Measurements from ENCODE around the gene DHX36. TPM values are rescaled to one million over a fixed set of nuclear protein-coding genes. Genes with fewer than 3 reads are reported as not detected.

The DHX36 gene
- total RNA-seq, 1 donor from 2014 or later: 49.7 TPM

GRCh38 chr3:154235330-154235729, 89.0 kb downstream of the DHX36 start:
- TF ChIP-seq CTCF (conservative IDR thresholded peaks at IDR 0.05; ENCODE audit: low read depth, low read length): no peak
- H3K4me3 ChIP-seq (ENCODE audit: low read depth, low read length): no peak overlapping the region
- no peak for DNase-seq (ENCODE audit: low read depth)

- H3K4me3 ChIP-seq (ENCODE audit: low read depth, low read length): no peak overlapping the region
- DNase-seq (ENCODE audit: low read depth): no peak
- TF ChIP-seq CTCF (conservative IDR thresholded peaks at IDR 0.05; ENCODE audit: low read depth, low read length): no peak
Observed at GRCh38 chr3:154229217-154229590, 95.1 kb downstream of the DHX36 start.

- TF ChIP-seq CTCF (conservative IDR thresholded peaks at IDR 0.05; ENCODE audit: low read depth, low read length): no peak
- no peak overlapping the region for H3K4me3 ChIP-seq (ENCODE audit: low read depth, low read length)
- DNase-seq (ENCODE audit: low read depth): no peak
Observed at GRCh38 chr3:154228561-154229216, 95.6 kb downstream of the DHX36 start.

- TF ChIP-seq CTCF (conservative IDR thresholded peaks at IDR 0.05; ENCODE audit: low read depth, low read length): no peak
- no peak overlapping the region for H3K4me3 ChIP-seq (ENCODE audit: low read depth, low read length)
Observed at GRCh38 chr3:154227531-154227930, 96.8 kb downstream of the DHX36 start.

GRCh38 chr3:154225536-154225935, 98.8 kb downstream of the DHX36 start:
- TF ChIP-seq CTCF (conservative IDR thresholded peaks at IDR 0.05; ENCODE audit: low read depth, low read length): no peak
- no peak for DNase-seq (ENCODE audit: low read depth)
- H3K4me3 ChIP-seq (ENCODE audit: low read depth, low read length): no peak overlapping the region

More at GRCh38 chr3:154227531-154227930, 96.8 kb downstream of the DHX36 start:
- no peak for DNase-seq (ENCODE audit: low read depth)

- no peak for DNase-seq (ENCODE audit: low read depth)
- no peak for TF ChIP-seq CTCF (conservative IDR thresholded peaks at IDR 0.05; ENCODE audit: low read depth, low read length)
Observed at GRCh38 chr3:154224866-154225265, 99.4 kb downstream of the DHX36 start.

GRCh38 chr3:154224366-154224765, 99.9 kb downstream of the DHX36 start:
- no peak for TF ChIP-seq CTCF (conservative IDR thresholded peaks at IDR 0.05; ENCODE audit: low read depth, low read length)
- H3K4me3 ChIP-seq (ENCODE audit: low read depth, low read length): no peak overlapping the region
- DNase-seq (ENCODE audit: low read depth): no peak

More at GRCh38 chr3:154224866-154225265, 99.4 kb downstream of the DHX36 start:
- H3K4me3 ChIP-seq (ENCODE audit: low read depth, low read length): no peak overlapping the region
